GM19239 (cell line): ENCODE results near the gene PRR36.

Source experiments
- DNase-seq: peaks from one replicate; pipeline ENCODE4 v3.0.0; 2011; ENCODE audit warnings: low spot score; ENCODE audit not compliant: insufficient read length
- FAIRE-seq: peaks from 2 replicates; lab custom pipeline; 2011; peaks lifted over from hg19 to GRCh38; lab: Jason Lieb, UNC

Gene PRR36

GRCh38 chr19:7830272-7830771, 43.9 kb downstream of the PRR36 start:
- FAIRE-seq (no peak), DNase-seq (no peak)

GRCh38 chr19:7829561-7830271, 44.5 kb downstream of the PRR36 start, which contains the start of gene EVI5L:
Gene EVI5L (plus strand): TSS chr19:7830218. CDS start chr19:7846543, 16,325 bp downstream.
- peak; percentile 100 for DNase-seq
- peak; percentile 99 for FAIRE-seq

- DNase-seq (no peak), FAIRE-seq (no peak)
These were observed 45.0 kb downstream of the PRR36 start for GRCh38 chr19:7829166-7829520.

GRCh38 chr19:7823686-7824301, 50.4 kb downstream of the PRR36 start:
- no peak for FAIRE-seq
- no peak for DNase-seq

GRCh38 chr19:7822910-7823515, 51.2 kb downstream of the PRR36 start:
- no peak for FAIRE-seq

GRCh38 chr19:7820588-7820987, 53.6 kb downstream of the PRR36 start:
- FAIRE-seq = no peak
- no peak for DNase-seq

More at GRCh38 chr19:7822910-7823515, 51.2 kb downstream of the PRR36 start:
- DNase-seq = no peak

GRCh38 chr19:7819337-7819736, 54.9 kb downstream of the PRR36 start:
- DNase-seq (no peak), FAIRE-seq (peak; percentile 79)

- DNase-seq (no peak), FAIRE-seq (no peak)
These were observed 55.4 kb downstream of the PRR36 start for GRCh38 chr19:7818806-7819205.
